ENCODE data around the gene HNRNPUL1.

GRCh38 chr19:41355035-41355434, 90.9 kb downstream of the HNRNPUL1 start:
- no peak for TF ChIP-seq CTCF (IDR thresholded peaks at IDR 0.05)
- TF ChIP-seq POLR2A (IDR thresholded peaks at IDR 0.05) = no peak
- no peak for TF ChIP-seq EP300 (IDR thresholded peaks at IDR 0.05)
- no peak for TF ChIP-seq POLR2AphosphoS5 (IDR thresholded peaks at IDR 0.05)

Data from suprapubic skin (tissue), 4 donors.